Measurements from ENCODE around the gene TCEAL5. TPM values are rescaled to one million over a fixed set of nuclear protein-coding genes. Genes with fewer than 3 reads are reported as not detected.

TCEAL5 gene
- total RNA-seq, 120 experiments from 2014 or later = 21.5 to 80.7 (median 49.3) TPM

Other genes starting within 250 kb of the TCEAL5 start
- gene BEX1, start 212.6 kb downstream of the TCEAL5 start, total RNA-seq = 100 to 1,000 TPM in 117 of 120 experiments, 10 to 100 TPM in 3; 53.1 to 455 (median 280) TPM
- 1 to 10 TPM in 10 of 120 experiments, under 1 TPM in 21, not detected in 89; 0.20 to 1.7 (median 0.48) TPM for gene NXF3, start 183.6 kb downstream of the TCEAL5 start, total RNA-seq
- gene BEX4, start 61.6 kb downstream of the TCEAL5 start, total RNA-seq = 100 to 1,000 TPM in 113 of 120 experiments, 10 to 100 TPM in 7; 48.8 to 251 (median 170) TPM
- gene TCEAL8, start 21.6 kb downstream of the TCEAL5 start, total RNA-seq = 10 to 100 TPM; 25.0 to 65.5 (median 52.4) TPM
- 100 to 1,000 TPM in 104 of 120 experiments, 10 to 100 TPM in 16; 30.0 to 220 (median 142) TPM for gene BEX2, start 34.2 kb upstream of the TCEAL5 start, total RNA-seq
- 100 to 1,000 TPM in 28 of 120 experiments, 10 to 100 TPM in 92; 26.7 to 130 (median 87.7) TPM for gene TCEAL7, start 53.5 kb upstream of the TCEAL5 start, total RNA-seq
- 10 to 100 TPM; 15.2 to 59.2 (median 25.5) TPM for gene TCEAL9, start 79.8 kb upstream of the TCEAL5 start, total RNA-seq
- 100 to 1,000 TPM; 147 to 505 (median 357) TPM for gene BEX3, start 99.8 kb upstream of the TCEAL5 start, total RNA-seq
- gene RAB40A, start 242.7 kb upstream of the TCEAL5 start, total RNA-seq = 1 to 10 TPM; 1.4 to 6.1 (median 3.4) TPM